Lower leg skin (tissue), 3 donors: ENCODE measurements around the gene ZNF766.

Experiments used
- CTCF ChIP-seq, 3 donors: fragments of 450-650 bp; IDR thresholded peaks; one replicate each; pipeline ENCODE4 v1.5.1; 2016; ENCODE audit warnings: antibody characterized with exemption in 3 of 3, mild to moderate bottlenecking in 3 of 3, moderate library complexity in 2 of 3
- POLR2A ChIP-seq, 2 donors: fragments of 450-650 bp; IDR thresholded peaks; one replicate each; pipeline ENCODE4 v1.6.1; 2016 to 2017; ENCODE audit warnings: antibody characterized with exemption in 2 of 2, mild to moderate bottlenecking in 1 of 2, moderate library complexity in 1 of 2

GRCh38 chr19:52244021-52244420 is 25.4 kb upstream of the ZNF766 start:
- TF ChIP-seq CTCF (IDR thresholded peaks at IDR 0.05): no peak
- no peak for TF ChIP-seq POLR2A (IDR thresholded peaks at IDR 0.05)
